Uterus (tissue), 4 donors: ENCODE data around the gene JAM3. TPM values are rescaled to one million over a fixed set of nuclear protein-coding genes. Genes with fewer than 3 reads are reported as not detected.
"Not testable (repeated sequence)": the region's sequence is repeated elsewhere in the genome, so short reads cannot be mapped to it uniquely, and the experiment has no call there.

ENCODE experiments used
- DNase-seq, 2 donors: peaks; one replicate each; pipeline ENCODE4 v3.0.0-alpha.2; 2019 to 2020
- H3K27ac ChIP-seq, 2 donors: fragments of 200-600 bp; sonication (generic); 1 replicate in 1 of 2; 2 replicates in 1 of 2; pipeline ENCODE4 v1.5.1; 2016 to 2018
- H3K27me3 ChIP-seq, 2 donors: fragments of 200-600 bp; sonication (generic); one replicate each; pipeline ENCODE4 v1.5.1; 2018 to 2019; ENCODE audit warnings: control low read depth in 1 of 2
- H3K36me3 ChIP-seq, 2 donors: fragments of 200-600 bp; sonication (generic); one replicate each; pipeline ENCODE4 v1.5.1; 2019; ENCODE audit warnings: control low read depth in 1 of 2
- H3K4me1 ChIP-seq, 2 donors: fragments of 200-600 bp; sonication (generic); one replicate each; pipeline ENCODE4 v1.5.1; 2018 to 2019; ENCODE audit warnings: control low read depth in 1 of 2
- H3K4me3 ChIP-seq, 2 donors: fragments of 200-600 bp; sonication (generic); 1 replicate in 1 of 2; 2 replicates in 1 of 2; pipeline ENCODE4 v1.5.1; 2018 to 2019; ENCODE audit warnings: mild to moderate bottlenecking in 1 of 2
- H3K9me3 ChIP-seq, 2 donors: fragments of 200-600 bp; sonication (generic); one replicate each; pipeline ENCODE4 v1.5.1; 2019; ENCODE audit warnings: control low read depth in 1 of 2
- CTCF ChIP-seq, 4 experiments: fragments of 200-600 bp in 2 of 4; fragments of 450-650 bp in 2 of 4; sonication (generic) in 2 of 4; IDR thresholded peaks; one replicate each; pipeline ENCODE4 v1.5.1; 2016 to 2019; ENCODE audit warnings: antibody characterized with exemption in 4 of 4, mild to moderate bottlenecking in 2 of 4, moderate library complexity in 1 of 4
- POLR2A ChIP-seq, 2 donors: fragments of 450-650 bp; IDR thresholded peaks; one replicate each; pipeline ENCODE4 v1.6.1; 2016; ENCODE audit warnings: antibody characterized with exemption in 2 of 2, mild to moderate bottlenecking in 1 of 2, moderate library complexity in 1 of 2
- intact Hi-C: fragments of 100-400 bp; cut with DNase I; formaldehyde crosslinking; loops from one replicate; pipeline ENCODE4 v1.15.1; 2023; ENCODE audit warnings: low total_unique reads
- total RNA-seq, 4 donors: library from RNA; depleted of rRNA in 3 of 4; stranded (reverse); fragments of >200 nt in 3 of 4; gene quantifications; one replicate each; pipeline versions ENCODE4 v1.1.0 to v1.2.4, GENCODE V29; 2014 to 2023
- donor health status: DM: yes; HTN: yes; CAD: no.

JAM3 gene
- total RNA-seq, 4 donors from 2014 or later: 51.7 to 86.7 (median 68.1) TPM

GRCh38 chr11:134178032-134178674 lies 109.3 kb downstream of the JAM3 start:
- Histone ChIP-seq H3K27ac (no peak overlapping the region), H3K9me3 (no peaks in the 10 kb centered on the region), H3K27me3 (no peaks in the 10 kb centered on the region), H3K36me3 (no peaks in the 10 kb centered on the region), H3K4me3 (no peak overlapping the region), H3K4me1 (no peaks in the 10 kb centered on the region)
- no peak for TF ChIP-seq CTCF (IDR thresholded peaks at IDR 0.05)
- TF ChIP-seq POLR2A (IDR thresholded peaks at IDR 0.05): no peak
- intact Hi-C loops: no loop called here
- DNase-seq: no peak

GRCh38 chr11:134181707-134182106 lies 112.8 kb downstream of the JAM3 start:
- intact Hi-C loops: no loop called here
- no peak for DNase-seq
- H3K4me1 ChIP-seq: no peaks in the 10 kb centered on the region
- TF ChIP-seq POLR2A (IDR thresholded peaks at IDR 0.05) (no peak), CTCF (IDR thresholded peaks at IDR 0.05) (no peak)
- H3K27ac ChIP-seq: no peak overlapping the region
- no peaks in the 10 kb centered on the region for H3K9me3 ChIP-seq
- H3K27me3 ChIP-seq: no peaks in the 10 kb centered on the region
- no peaks in the 10 kb centered on the region for H3K36me3 ChIP-seq
- no peak overlapping the region for H3K4me3 ChIP-seq

DNA sequence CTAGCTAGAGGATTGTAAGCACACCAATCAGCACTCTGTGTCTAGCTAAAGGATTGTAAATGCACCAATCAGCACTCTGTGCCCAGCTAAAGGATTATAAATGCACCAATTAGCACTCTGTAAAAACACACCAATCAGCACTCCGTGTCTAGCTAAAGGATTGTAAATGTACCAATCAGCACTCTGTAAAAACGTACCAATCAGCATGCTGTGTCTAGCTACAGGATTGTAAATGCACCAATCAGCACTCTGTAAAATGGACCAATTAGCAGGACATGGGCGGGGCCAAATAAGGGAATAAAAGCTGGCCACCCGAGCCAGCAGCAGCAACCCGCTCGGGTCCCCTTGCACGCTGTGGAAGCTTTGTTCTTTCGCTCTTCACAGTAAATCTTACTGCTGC lies 119.2 kb downstream of the JAM3 start:
- H3K36me3 ChIP-seq, DNase-seq, H3K27ac ChIP-seq, H3K4me3 ChIP-seq, H3K9me3 ChIP-seq, H3K27me3 ChIP-seq, intact Hi-C loops, H3K4me1 ChIP-seq: not testable (repeated sequence)

- Histone ChIP-seq H3K4me1 (no peaks in the 10 kb centered on the region), H3K36me3 (no peaks in the 10 kb centered on the region), H3K27ac (no peak overlapping the region), H3K27me3 (no peaks in the 10 kb centered on the region), H3K4me3 (no peak overlapping the region), H3K9me3 (no peaks in the 10 kb centered on the region)
- intact Hi-C loops: no loop called here
- TF ChIP-seq CTCF (IDR thresholded peaks at IDR 0.05): no peak
- no peak for TF ChIP-seq POLR2A (IDR thresholded peaks at IDR 0.05)
- DNase-seq: no peak
Observed at GRCh38 chr11:134196756-134197155, 127.9 kb downstream of the JAM3 start.

DNA sequence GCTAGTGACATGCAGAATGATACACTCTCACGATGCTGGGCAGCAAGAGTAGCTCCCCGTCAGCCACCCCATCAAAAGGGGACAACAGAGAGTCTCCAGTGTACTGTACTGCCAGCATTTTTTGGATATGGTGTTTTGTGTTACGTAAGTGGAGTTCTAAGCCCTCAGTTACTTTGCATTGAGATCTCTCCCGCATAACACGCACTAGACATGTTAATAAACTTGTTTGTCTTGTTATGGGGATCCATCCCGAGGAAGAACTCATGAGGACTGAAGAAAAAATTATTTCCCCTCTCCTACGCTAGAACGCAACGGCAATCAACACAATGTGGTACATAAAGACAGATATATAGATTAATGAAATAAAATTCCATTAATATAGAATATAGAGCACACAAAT lies 130.7 kb downstream of the JAM3 start:
- Histone ChIP-seq H3K9me3 (no peaks in the 10 kb centered on the region), H3K27ac (no peak overlapping the region), H3K27me3 (no peaks in the 10 kb centered on the region), H3K36me3 (no peaks in the 10 kb centered on the region), H3K4me1 (no peaks in the 10 kb centered on the region), H3K4me3 (no peak overlapping the region)
- no peak for TF ChIP-seq CTCF (IDR thresholded peaks at IDR 0.05)
- no peak for TF ChIP-seq POLR2A (IDR thresholded peaks at IDR 0.05)
- intact Hi-C loops: no loop called here
- no peak for DNase-seq

- TF ChIP-seq CTCF (IDR thresholded peaks at IDR 0.05) (no peak), POLR2A (IDR thresholded peaks at IDR 0.05) (no peak)
- intact Hi-C loops: no loop called here
- H3K4me1 ChIP-seq: no peaks in the 10 kb centered on the region
- H3K9me3 ChIP-seq: no peaks in the 10 kb centered on the region
- no peaks in the 10 kb centered on the region for H3K36me3 ChIP-seq
- no peak for DNase-seq
- H3K4me3 ChIP-seq: no peak overlapping the region
- no peak overlapping the region for H3K27ac ChIP-seq
- H3K27me3 ChIP-seq: no peaks in the 10 kb centered on the region
Observed at GRCh38 chr11:134200688-134201087, 131.8 kb downstream of the JAM3 start.
